Activated T-cell treated with anti-CD3 and anti-CD28 coated beads, Interleukin-2, amount 50 U/mL, for 72 hours (primary cell): Measurements from ENCODE around the gene PRICKLE2. TPM values are rescaled to one million over a fixed set of nuclear protein-coding genes. Genes with fewer than 3 reads are reported as not detected.

Experiments
- ATAC-seq, 2 donors: fragments of 150-1000 bp; cut with Tn5 transposase; replicated peaks in 1 of 2; 2 replicates each; pipeline ENCODE4 v1.10.0; 2021; ENCODE audit warnings: moderate library complexity in 2 of 2, mild to moderate bottlenecking in 1 of 2
- DNase-seq, 2 donors: peaks; one replicate each; pipeline ENCODE4 v3.0.0; 2021 to 2022; ENCODE audit warnings: mixed read lengths in 1 of 2
- H3K27ac Mint-ChIP-seq: one replicate; pipeline ENCODE4 v1.8.0; 2022; ENCODE audit warnings: mild to moderate bottlenecking, moderate library complexity, mixed read lengths
- H3K27me3 Mint-ChIP-seq: one replicate; pipeline ENCODE4 v1.8.0; 2022; ENCODE audit warnings: low read depth, mixed read lengths
- H3K36me3 Mint-ChIP-seq, 2 donors: one replicate each; pipeline ENCODE4 v1.8.0; 2022; ENCODE audit warnings: mixed read lengths in 2 of 2, mild to moderate bottlenecking in 1 of 2; ENCODE audit not compliant: insufficient read depth in 2 of 2
- H3K4me1 Mint-ChIP-seq: one replicate; pipeline ENCODE4 v1.8.0; 2022; ENCODE audit warnings: low read depth, mixed read lengths
- H3K4me3 Mint-ChIP-seq, 2 donors: one replicate each; pipeline ENCODE4 v1.8.0; 2022; ENCODE audit warnings: mild to moderate bottlenecking in 2 of 2, mixed read lengths in 2 of 2, moderate library complexity in 2 of 2
- H3K9me3 Mint-ChIP-seq, 2 donors: one replicate each; pipeline ENCODE4 v1.8.0; 2022; ENCODE audit warnings: mixed read lengths in 2 of 2
- total RNA-seq, 2 donors: library from RNA; stranded (reverse); gene quantifications; one replicate each; pipeline ENCODE4 v1.2.3, GENCODE V29; 2022

The PRICKLE2 gene
- total RNA-seq, 2 donors from 2014 or later, result 0.09 to 0.17 TPM

DNA sequence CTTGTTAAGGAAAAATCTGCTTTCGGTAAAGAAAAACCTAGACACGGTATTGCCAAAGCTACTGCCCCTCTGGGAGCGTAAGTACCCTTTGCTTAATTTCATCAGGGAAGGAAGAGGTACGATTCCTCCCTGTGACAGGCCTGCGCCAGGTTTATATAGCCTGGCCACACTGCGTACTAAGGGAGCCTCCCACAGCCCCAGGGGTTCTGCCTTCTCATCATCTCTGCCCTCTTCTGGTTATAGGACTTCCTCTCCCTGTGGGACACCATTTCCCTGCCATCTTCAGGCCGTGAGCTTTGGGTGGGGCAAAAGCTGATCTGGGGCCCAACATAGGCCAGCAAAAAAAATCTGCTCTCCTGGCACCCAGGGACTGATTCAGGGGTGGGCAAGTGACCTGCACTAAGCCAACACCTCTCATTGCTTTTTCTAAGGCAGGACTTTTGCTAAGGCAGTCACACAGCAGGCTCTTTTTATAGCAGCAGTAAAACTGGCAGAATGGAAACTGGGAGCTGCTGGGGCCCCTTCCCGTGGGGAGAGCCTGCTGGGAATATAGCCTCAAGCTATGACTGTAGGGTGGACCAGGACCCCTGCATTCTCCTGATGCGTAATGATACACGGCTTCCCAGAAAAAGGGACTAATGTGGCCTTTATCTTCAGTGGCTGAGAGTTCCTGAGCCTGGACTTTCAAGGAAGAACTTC lies 76.2 kb downstream of the PRICKLE2 start:
- Mint-ChIP-seq H3K4me1 (no peaks in the 10 kb centered on the region), H3K27me3 (no peaks in the 10 kb centered on the region), H3K27ac (no peak overlapping the region), H3K36me3 (no peaks in the 10 kb centered on the region), H3K4me3 (no peak overlapping the region), H3K9me3 (no peaks in the 10 kb centered on the region)
- ATAC-seq (no peak), DNase-seq (no peak)

- Mint-ChIP-seq H3K4me3 (no peak overlapping the region), H3K36me3 (no peaks in the 10 kb centered on the region), H3K27me3 (no peaks in the 10 kb centered on the region), H3K4me1 (no peaks in the 10 kb centered on the region), H3K27ac (no peak overlapping the region), H3K9me3 (no peaks in the 10 kb centered on the region)
- no peak for ATAC-seq
- DNase-seq, result no peak
Observed at GRCh38 chr3:64147211-64147610, 78.1 kb downstream of the PRICKLE2 start.

DNA sequence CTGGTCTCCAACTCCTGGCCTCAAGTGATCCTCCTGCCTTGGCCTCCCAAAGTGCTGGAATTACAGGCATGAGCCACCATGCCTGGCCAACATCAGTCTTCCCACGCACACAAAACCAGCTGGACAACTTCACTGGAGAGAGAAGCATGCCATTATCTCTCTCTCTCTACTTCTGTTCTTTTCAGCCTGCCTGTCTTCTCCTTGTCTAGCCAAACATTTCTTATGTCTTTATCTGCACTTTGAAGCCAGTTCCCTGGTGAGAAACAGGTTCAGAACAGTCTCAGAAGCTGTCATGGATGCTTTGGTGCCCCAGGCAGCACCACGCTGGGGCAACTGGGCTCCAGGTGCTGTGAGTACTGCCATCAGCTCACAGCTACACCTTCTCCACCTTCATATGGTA lies 79.8 kb downstream of the PRICKLE2 start:
- Mint-ChIP-seq H3K27ac (no peak overlapping the region), H3K9me3 (no peaks in the 10 kb centered on the region), H3K4me3 (no peak overlapping the region), H3K4me1 (no peaks in the 10 kb centered on the region), H3K36me3 (no peaks in the 10 kb centered on the region), H3K27me3 (no peaks in the 10 kb centered on the region)
- no peak for ATAC-seq
- no peak for DNase-seq

DNA sequence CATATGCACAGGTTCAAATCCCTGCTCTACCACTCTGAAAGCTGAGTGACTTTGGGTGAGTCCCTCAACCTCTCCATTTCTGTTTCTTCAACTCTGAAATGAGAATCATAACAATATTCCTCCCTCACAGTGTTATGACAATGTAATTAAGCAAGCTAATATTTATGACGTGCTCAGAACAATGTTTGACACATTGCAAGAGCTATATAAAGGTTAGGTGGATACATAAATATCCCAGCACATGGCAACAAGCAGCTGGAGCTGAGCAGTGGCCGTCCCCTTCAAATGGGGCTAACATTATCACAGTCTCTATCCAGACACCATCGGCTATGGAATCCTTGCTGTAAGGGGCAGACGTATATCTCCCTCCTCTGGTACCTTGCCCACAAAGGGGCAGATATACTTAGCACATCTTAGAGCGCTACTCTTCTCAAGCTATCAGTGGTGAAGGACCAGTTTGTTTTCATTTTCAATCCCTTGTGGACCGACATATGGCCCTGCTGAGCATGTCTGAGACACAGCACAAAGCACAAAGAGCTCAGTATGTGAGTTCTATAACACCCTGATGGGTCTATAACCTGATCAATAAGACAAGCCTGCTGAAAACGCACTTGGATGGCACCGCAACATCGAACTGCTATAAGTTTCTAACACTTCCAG lies 80.9 kb downstream of the PRICKLE2 start:
- Mint-ChIP-seq H3K27me3 (no peaks in the 10 kb centered on the region), H3K4me1 (no peaks in the 10 kb centered on the region), H3K4me3 (no peak overlapping the region), H3K9me3 (no peaks in the 10 kb centered on the region), H3K27ac (no peak overlapping the region), H3K36me3 (no peaks in the 10 kb centered on the region)
- ATAC-seq, result no peak
- no peak for DNase-seq

GRCh38 chr3:64143409-64144130 lies 81.7 kb downstream of the PRICKLE2 start:
- Mint-ChIP-seq H3K27ac (no peak overlapping the region), H3K36me3 (no peaks in the 10 kb centered on the region), H3K4me3 (no peak overlapping the region), H3K27me3 (no peaks in the 10 kb centered on the region), H3K9me3 (no peaks in the 10 kb centered on the region), H3K4me1 (no peaks in the 10 kb centered on the region)
- ATAC-seq, result no peak
- DNase-seq, result no peak

DNA sequence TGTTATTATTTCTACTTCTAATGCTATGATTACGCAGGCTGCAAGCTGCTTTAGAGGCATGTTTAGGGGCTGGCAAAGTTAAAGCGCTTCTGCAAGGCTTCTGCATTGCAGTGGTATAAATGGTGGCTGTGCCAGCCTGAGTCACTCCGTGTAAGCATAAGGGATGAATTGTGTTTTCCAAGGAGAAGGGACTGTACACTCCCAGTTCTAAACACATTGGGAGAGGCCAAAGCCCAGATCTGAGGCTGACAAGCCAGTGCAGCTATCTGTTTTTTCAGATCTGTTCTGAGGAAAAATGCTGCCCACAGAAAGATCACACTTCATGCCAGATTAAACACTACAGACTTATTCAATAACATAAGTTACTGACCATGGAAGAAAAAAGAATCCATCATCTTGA lies 83.8 kb downstream of the PRICKLE2 start:
- no peak for DNase-seq
- H3K27me3 Mint-ChIP-seq, result peaks cover 3% of the 10 kb centered on the region
- H3K27ac Mint-ChIP-seq, result no peak overlapping the region
- H3K9me3 Mint-ChIP-seq, result no peaks in the 10 kb centered on the region
- H3K4me3 Mint-ChIP-seq, result no peak overlapping the region
- H3K4me1 Mint-ChIP-seq, result no peaks in the 10 kb centered on the region
- ATAC-seq, result no peak
- H3K36me3 Mint-ChIP-seq, result no peaks in the 10 kb centered on the region

DNA sequence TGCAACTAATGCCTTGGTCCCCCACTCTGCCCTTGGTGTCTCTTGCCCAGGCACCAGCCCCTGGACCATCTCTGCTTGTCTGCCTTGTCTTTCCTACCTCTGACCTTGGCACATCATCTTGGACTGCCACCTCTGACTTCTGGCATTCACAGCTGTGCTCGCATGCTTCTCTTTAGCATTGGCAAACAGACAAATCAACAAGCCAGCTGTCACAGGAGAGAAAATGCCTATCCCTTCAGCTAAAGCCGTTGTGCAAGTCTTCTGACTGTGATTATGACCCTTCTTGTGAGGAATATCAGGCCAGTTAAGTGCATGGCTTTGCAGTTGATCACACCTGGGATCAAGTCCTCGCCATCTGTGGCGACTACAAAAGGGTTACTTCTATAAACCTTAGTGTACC lies 84.6 kb downstream of the PRICKLE2 start:
- no peaks in the 10 kb centered on the region for H3K9me3 Mint-ChIP-seq
- H3K4me3 Mint-ChIP-seq, result no peak overlapping the region
- no peaks in the 10 kb centered on the region for H3K4me1 Mint-ChIP-seq
- peaks cover 11% of the 10 kb centered on the region for H3K27me3 Mint-ChIP-seq
- no peaks in the 10 kb centered on the region for H3K36me3 Mint-ChIP-seq
- no peak for ATAC-seq
- no peak overlapping the region for H3K27ac Mint-ChIP-seq
- no peak for DNase-seq

DNA sequence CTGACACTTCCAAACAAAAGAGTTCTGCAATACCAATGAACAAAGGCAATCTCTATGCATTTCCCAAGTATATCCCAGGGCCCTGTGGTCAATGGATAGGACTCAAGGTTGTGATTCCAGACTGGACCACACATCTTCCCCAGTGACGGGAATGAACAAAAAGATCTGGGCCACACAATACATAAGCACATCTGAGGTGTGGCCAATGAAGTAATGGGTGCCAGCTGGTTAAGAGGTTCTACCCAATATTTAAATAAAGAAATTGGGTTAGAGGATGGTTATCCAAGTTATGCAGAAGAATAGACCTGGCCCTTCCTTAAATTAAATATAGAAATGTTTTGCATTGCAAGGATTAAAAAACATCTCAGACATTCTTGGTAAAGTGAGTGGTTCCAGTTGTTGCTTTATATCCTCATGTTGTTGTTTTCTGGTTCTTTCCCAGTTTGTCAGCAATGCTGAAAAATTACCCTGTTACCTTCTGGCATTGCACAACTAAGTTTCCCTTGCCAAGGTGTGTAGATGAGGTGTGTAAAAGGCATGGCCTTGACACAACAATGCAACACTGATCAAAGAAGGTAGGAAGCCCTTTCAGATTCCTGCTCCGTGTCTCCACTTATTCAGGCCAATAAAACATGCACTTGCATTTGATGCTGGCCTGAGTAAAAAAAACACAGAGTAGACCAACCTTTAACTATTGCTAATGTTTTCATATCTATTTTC lies 86.5 kb downstream of the PRICKLE2 start:
- DNase-seq (no peak), ATAC-seq (no peak)
- no peaks in the 10 kb centered on the region for H3K9me3 Mint-ChIP-seq
- no peaks in the 10 kb centered on the region for H3K4me1 Mint-ChIP-seq
- no peaks in the 10 kb centered on the region for H3K36me3 Mint-ChIP-seq
- H3K4me3 Mint-ChIP-seq, result no peak overlapping the region
- peaks cover 18% of the 10 kb centered on the region for H3K27me3 Mint-ChIP-seq
- H3K27ac Mint-ChIP-seq, result no peak overlapping the region

DNA sequence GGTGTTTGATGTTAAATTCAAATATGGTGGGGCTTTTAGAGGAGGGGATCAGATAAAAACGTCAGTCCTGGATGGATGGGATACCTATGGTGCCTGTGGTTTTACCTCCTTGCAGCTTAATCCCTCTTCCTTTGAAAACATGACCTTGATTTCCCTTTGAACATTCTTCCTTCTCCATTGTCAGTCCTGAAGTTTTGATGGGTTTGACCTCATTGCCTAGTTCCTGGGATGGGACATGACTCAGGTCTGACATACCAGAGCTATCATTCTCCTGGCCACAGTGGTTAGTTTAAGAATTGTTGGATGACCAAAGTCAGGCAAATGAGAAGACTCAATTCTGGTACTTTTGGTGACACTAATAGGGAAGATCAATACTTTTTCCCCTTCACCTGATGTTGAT lies 87.2 kb downstream of the PRICKLE2 start:
- H3K36me3 Mint-ChIP-seq, result no peaks in the 10 kb centered on the region
- peaks cover 18% of the 10 kb centered on the region for H3K27me3 Mint-ChIP-seq
- no peak overlapping the region for H3K4me3 Mint-ChIP-seq
- ATAC-seq, result no peak
- no peak for DNase-seq
- no peak overlapping the region for H3K27ac Mint-ChIP-seq
- H3K4me1 Mint-ChIP-seq, result no peaks in the 10 kb centered on the region
- no peaks in the 10 kb centered on the region for H3K9me3 Mint-ChIP-seq

DNA sequence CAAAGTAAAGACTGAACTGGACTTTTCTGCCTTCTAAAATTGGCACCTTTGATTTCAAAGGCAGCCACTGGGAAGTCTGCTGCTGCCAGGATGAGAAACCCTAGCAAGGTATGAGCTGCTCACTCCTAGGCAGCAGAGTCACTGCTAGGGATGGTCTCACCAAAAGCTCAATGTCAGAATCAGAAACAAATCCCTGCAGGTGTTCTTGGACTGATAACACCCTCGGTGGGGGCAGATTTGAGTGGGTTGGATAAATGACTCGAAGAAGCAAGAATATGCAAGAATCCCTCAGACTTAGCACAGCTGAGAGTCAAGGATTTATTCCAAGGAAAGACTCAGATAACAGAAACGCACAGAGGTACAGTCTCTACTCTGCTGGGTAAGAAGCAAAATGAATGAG lies 90.4 kb downstream of the PRICKLE2 start:
- H3K27ac Mint-ChIP-seq, result no peak overlapping the region
- peaks cover 26% of the 10 kb centered on the region for H3K27me3 Mint-ChIP-seq
- ATAC-seq (no peak), DNase-seq (no peak)
- no peaks in the 10 kb centered on the region for H3K36me3 Mint-ChIP-seq
- no peaks in the 10 kb centered on the region for H3K4me1 Mint-ChIP-seq
- H3K4me3 Mint-ChIP-seq, result no peak overlapping the region
- H3K9me3 Mint-ChIP-seq, result no peaks in the 10 kb centered on the region

DNA sequence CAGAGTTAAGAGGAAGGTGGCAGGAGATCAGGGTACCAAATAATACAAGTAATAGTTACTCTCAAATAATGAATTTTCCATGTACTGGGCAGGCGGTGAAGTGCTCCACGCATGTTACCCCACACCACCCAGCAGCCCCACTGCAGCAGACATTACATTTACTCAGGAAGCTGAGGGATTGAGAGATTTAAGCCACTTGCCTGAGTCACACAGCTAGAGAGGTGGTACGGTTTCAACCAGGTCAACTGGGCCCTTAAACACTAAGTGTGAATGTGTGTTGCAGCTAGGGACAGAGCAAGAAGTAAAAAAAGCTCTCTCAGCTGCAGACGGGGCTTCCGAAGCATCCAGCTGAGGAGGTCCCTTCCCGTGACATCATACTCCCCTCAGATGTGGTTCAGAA lies 91.3 kb downstream of the PRICKLE2 start:
- H3K4me3 Mint-ChIP-seq, result no peak overlapping the region
- no peak for ATAC-seq
- H3K27ac Mint-ChIP-seq, result no peak overlapping the region
- no peaks in the 10 kb centered on the region for H3K36me3 Mint-ChIP-seq
- no peak for DNase-seq
- peaks cover 26% of the 10 kb centered on the region for H3K27me3 Mint-ChIP-seq
- no peaks in the 10 kb centered on the region for H3K9me3 Mint-ChIP-seq
- no peaks in the 10 kb centered on the region for H3K4me1 Mint-ChIP-seq

- ATAC-seq, result no peak
- no peaks in the 10 kb centered on the region for H3K36me3 Mint-ChIP-seq
- peaks cover 26% of the 10 kb centered on the region for H3K27me3 Mint-ChIP-seq
Observed at GRCh38 chr3:64133272-64133671, 92.0 kb downstream of the PRICKLE2 start.

More at GRCh38 chr3:64133272-64133671, 92.0 kb downstream of the PRICKLE2 start:
- no peak overlapping the region for H3K4me3 Mint-ChIP-seq
- H3K27ac Mint-ChIP-seq, result no peak overlapping the region
- H3K9me3 Mint-ChIP-seq, result no peaks in the 10 kb centered on the region
- no peak for DNase-seq
- H3K4me1 Mint-ChIP-seq, result no peaks in the 10 kb centered on the region
